Left forelimb (tissue), 1 donor: Measurements from ENCODE around the gene CD164L2.

Experiments used
- DNase-seq: peaks from one replicate; pipeline ENCODE4 v3.0.0-alpha.2; 2018; ENCODE audit warnings: low spot score

The CD164L2 gene

GRCh38 chr1:27405074-27405473, 21.9 kb upstream of the CD164L2 start:
- no peak for DNase-seq

- DNase-seq, result no peak
These were observed 20.8 kb upstream of the CD164L2 start for GRCh38 chr1:27403931-27404330.

- DNase-seq, result peak; percentile 88
These were observed 20.1 kb upstream of the CD164L2 start for GRCh38 chr1:27403065-27403726.

GRCh38 chr1:27402349-27402754, 19.2 kb upstream of the CD164L2 start:
- DNase-seq, result no peak

- DNase-seq, result no peak
These were observed 17.8 kb upstream of the CD164L2 start for GRCh38 chr1:27400963-27401341.

- no peak for DNase-seq
These were observed 17.2 kb upstream of the CD164L2 start for GRCh38 chr1:27400082-27400962.

- peak; percentile 70 for DNase-seq
These were observed 16.3 kb upstream of the CD164L2 start for GRCh38 chr1:27399251-27400025.

GRCh38 chr1:27398405-27399149, 15.4 kb upstream of the CD164L2 start:
- DNase-seq, result peak; percentile 41

GRCh38 chr1:27397749-27398148, 14.6 kb upstream of the CD164L2 start:
- no peak for DNase-seq

- peak; percentile 52 for DNase-seq
These were observed 14.0 kb upstream of the CD164L2 start for GRCh38 chr1:27397110-27397509.

GRCh38 chr1:27395441-27396195, 12.5 kb upstream of the CD164L2 start:
- DNase-seq, result peak; percentile 84

- DNase-seq, result no peak
These were observed 11.8 kb upstream of the CD164L2 start for GRCh38 chr1:27394925-27395324.

- DNase-seq, result no peak
These were observed 11.1 kb upstream of the CD164L2 start for GRCh38 chr1:27394282-27394658.

- DNase-seq, result no peak
These were observed 10.6 kb upstream of the CD164L2 start for GRCh38 chr1:27393641-27394281.

- no peak for DNase-seq
These were observed 9.9 kb upstream of the CD164L2 start for GRCh38 chr1:27392778-27393635.

GRCh38 chr1:27392096-27392777, 9.1 kb upstream of the CD164L2 start, which contains the start of gene GPR3:
Gene GPR3, plus strand, starts transcription at chr1:27392622. Its CDS starts 1,177 bp downstream, at chr1:27393799.
- peak; percentile 91 for DNase-seq

GRCh38 chr1:27391511-27392095, 8.5 kb upstream of the CD164L2 start:
- no peak for DNase-seq

GRCh38 chr1:27388337-27389005, 5.3 kb upstream of the CD164L2 start:
- DNase-seq, result no peak
